ES-I3 (cell line): ENCODE measurements around the gene PIP5KL1.
A peak's percentile ranks its signal among the peaks of the same experiment; 100 is the strongest.

Experiments
- H3K36me3 ChIP-seq: 2 replicates; pipeline ENCODE4 v1.6.1; 2013; ENCODE audit warnings: mild to moderate bottlenecking, low read length, control low read depth, moderate library complexity; ENCODE audit not compliant: insufficient read depth
- H3K4me1 ChIP-seq: 2 replicates; pipeline ENCODE4 v1.6.1; 2013; ENCODE audit warnings: mild to moderate bottlenecking, control low read depth, low read length; ENCODE audit not compliant: insufficient read depth
- H3K9ac ChIP-seq: 2 replicates; pipeline ENCODE4 v1.6.1; 2013; ENCODE audit warnings: low read depth, mild to moderate bottlenecking, low read length, moderate library complexity
- H3K9me3 ChIP-seq: 2 replicates; pipeline ENCODE4 v1.6.1; 2013; ENCODE audit warnings: mild to moderate bottlenecking, low read length, moderate library complexity; ENCODE audit not compliant: control insufficient read depth, insufficient read depth

The PIP5KL1 gene

DNA sequence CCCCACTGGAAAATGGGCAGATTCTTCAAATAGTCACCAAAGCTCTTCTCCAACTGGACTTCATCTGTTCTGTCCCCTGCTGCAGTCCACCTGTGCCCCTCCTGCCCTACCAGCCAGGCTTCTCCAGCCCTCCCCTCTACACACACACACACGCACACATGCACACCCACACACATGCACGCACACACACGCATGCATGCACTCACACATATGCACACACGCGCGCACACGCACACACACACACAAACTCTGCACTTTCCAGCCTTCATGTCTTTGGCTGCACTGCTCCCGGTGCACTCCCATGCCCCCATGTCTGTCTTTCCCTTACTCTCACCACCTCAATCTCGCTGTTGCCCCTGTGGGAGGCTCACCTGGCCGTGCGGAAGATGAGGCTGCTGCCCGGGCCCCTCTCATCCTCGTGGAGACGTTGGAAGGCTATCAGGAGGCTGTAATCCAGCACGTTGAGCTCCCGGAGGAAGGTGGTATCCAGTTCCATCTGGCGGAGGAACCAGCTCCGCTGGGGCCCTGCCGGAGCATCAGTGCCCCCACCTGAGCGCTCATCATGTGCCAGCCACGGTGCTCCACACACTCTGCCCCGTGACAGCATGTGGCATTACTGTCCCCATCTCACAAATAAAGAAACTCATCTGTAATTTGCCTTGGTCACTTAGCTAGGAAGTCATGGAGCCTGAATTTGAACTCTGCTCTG, 5.7 kb downstream of the PIP5KL1 start:
- Histone ChIP-seq H3K9me3 (no peaks in the 10 kb centered on the region), H3K4me1 (no peaks in the 10 kb centered on the region; the same call in 1 of the 2 replicates), H3K9ac (no peak overlapping the region), H3K36me3 (no peaks in the 10 kb centered on the region)

DNA sequence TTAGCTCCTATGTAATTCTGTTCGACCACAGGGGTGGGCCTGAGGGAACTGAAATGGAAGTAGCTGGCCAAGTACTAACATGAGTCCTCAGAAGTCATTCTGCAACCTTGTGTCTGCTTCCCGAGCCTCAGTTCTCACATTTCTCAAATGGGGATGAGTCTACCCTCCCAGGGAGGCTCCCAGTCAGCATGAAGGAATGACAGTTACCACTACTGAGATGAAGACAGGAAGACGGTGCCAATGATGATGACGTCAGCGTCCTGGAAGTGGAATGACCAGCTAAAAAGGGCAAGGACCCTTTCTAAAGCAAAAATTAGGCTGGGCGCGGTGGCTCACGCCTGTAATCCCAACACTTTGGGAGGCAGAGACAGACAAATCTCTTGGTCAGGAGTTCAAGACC, 6.8 kb downstream of the PIP5KL1 start:
- no peak overlapping the region for H3K9ac ChIP-seq
- H3K9me3 ChIP-seq = no peaks in the 10 kb centered on the region
- no peaks in the 10 kb centered on the region; the same call in 1 of the 2 replicates for H3K4me1 ChIP-seq
- H3K36me3 ChIP-seq = no peaks in the 10 kb centered on the region

DNA sequence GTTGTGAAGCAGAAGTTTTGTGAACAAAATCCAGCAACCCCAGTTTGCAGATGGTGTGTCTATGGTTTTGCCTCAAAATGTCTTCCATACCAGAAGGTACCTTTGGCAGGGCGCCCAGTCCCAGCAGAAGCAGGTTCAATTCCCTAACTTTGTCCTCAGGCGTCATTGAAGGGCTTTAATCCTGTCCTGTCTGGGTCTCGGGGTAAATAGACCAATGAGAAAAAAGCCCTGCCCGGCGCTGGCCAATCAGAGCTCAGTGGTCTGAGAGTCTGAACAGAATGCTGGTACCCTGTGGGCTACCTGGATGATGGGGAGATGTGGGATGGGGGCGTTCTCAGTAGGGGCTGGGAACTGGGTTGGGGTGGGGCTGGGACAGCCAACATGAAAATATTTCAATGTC, 7.5 kb downstream of the PIP5KL1 start:
- Histone ChIP-seq H3K9ac (no peak overlapping the region), H3K4me1 (no peaks in the 10 kb centered on the region; the same call in 1 of the 2 replicates), H3K9me3 (no peaks in the 10 kb centered on the region), H3K36me3 (no peaks in the 10 kb centered on the region)

DNA sequence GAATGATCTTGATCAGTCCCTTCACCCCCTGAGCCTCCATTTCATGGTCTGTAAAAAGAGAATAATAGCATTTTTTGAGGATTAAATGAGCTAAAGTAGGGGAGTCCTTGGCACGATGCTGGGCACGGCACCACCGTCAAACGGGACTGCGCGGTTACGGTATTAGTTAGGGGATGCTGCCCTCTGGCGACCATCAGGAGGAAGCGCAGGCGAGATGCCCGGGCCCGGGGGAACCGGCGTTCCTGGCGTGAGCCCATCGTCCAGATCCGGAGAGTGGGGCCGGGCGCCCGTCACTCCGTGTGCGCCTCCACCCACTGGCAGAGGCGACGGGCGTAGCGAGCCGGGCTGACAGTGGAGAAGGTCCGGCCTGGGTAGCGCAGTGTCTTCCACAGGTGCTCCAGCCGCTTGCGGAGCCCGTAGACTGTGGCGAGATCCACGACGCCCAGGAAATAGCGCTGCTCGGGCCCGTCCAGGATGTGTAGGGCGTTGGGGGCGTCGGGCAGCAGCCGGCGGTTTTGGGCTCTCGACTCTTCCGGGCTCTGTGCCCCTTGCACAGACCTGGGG, 8.9 kb downstream of the PIP5KL1 start:
- Histone ChIP-seq H3K9me3 (no peaks in the 10 kb centered on the region), H3K9ac (peak overlapping the region; percentile 18; the same call in 1 of the 2 replicates), H3K4me1 (no peaks in the 10 kb centered on the region; the same call in 1 of the 2 replicates), H3K36me3 (no peaks in the 10 kb centered on the region)

DNA sequence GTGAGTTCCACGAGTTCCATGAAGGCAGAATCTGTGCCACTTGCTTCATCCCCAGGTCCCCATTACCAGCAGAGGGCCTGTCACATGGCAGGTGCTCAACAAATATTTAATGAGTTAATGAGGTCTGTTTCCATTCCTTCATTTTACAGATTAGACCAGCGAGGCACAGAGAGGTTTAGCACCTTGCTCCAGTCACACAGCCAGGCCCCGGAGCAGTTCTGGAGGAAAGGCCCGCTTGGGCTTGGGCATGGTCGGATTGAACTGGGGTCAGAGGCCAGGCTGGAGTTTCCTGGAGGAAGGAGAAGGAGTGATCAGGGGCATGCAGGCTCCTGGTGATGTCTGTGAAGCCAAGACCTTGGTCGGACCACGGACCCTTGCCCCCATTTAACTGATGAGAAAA, 9.8 kb downstream of the PIP5KL1 start:
- no peaks in the 10 kb centered on the region for H3K36me3 ChIP-seq
- no peaks in the 10 kb centered on the region; the same call in 1 of the 2 replicates for H3K4me1 ChIP-seq
- H3K9ac ChIP-seq = no peak overlapping the region
- no peaks in the 10 kb centered on the region for H3K9me3 ChIP-seq

DNA sequence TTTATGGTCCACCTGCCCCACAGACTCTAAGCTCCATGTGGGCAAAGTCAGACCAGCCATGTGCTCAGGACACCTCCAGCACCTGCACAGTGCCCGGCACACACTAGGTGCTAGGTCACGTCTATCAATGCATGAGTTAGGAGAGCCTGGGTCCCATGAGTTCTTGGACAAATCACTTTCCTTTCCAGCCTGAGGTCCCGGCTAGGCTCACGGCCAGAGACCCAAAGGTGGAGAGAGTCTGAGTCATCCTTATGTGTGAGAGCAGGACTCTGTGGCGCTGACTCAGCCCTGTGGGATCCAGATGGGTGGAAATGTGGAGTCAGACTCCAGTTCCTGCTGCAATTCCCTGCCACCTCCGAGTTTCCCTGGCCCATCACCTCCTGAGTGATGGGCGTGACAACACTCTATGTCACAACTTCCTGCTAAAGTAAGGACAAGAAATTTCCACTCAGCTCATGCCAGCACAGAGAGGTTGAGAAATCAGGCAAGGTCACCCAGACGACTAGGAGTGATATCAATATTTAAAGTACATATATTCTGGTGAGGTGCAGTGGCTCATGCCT, 11.2 kb downstream of the PIP5KL1 start:
- Histone ChIP-seq H3K36me3 (no peaks in the 10 kb centered on the region), H3K9me3 (no peaks in the 10 kb centered on the region), H3K9ac (no peak overlapping the region), H3K4me1 (no peaks in the 10 kb centered on the region; the same call in 1 of the 2 replicates)

DNA sequence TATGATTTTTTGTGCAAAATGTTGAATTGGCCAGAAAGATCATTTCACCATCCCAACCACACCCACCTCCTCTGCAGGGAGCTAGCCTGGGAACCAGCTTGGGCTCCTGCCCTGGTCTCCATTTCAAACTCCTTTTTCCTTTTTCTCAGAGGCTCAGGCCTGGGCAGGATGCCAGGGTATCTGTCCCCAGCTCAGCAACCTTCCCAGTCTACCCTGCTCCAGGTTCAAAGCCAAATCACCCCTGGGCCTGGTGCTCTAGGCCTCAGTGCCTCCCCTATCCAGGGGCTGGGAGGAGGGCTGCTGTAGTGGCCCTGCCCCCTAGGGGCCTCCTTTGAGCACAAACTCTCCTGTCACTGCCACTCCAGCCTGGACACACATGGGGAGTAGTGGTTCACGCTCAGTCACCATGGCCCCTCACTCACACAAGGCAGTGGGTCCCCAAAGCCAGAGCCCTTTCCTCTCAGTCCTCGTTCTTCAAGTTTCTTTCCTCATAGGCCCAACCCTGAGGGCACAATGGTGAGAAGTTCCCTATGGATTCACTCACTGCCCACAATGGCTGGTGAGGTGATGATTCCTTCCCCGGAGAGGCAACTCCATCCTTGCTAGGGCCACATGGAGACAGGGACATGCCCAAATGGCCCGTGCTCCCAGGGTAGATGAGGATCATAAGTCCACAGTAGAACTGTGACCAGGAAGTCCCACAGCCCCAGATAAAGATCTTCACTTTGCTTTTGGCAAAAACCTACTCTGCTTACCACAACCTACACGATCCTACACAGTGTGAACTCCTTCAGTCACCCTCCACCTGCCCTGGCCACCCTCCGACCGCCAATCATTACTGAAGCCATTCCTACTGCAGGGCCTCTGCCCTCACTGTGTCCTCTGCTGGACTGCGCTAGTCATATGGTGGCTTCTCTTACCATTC, 12.1 kb downstream of the PIP5KL1 start:
- H3K4me1 ChIP-seq = no peaks in the 10 kb centered on the region; the same call in 1 of the 2 replicates
- no peak overlapping the region for H3K9ac ChIP-seq
- no peaks in the 10 kb centered on the region for H3K9me3 ChIP-seq

DNA sequence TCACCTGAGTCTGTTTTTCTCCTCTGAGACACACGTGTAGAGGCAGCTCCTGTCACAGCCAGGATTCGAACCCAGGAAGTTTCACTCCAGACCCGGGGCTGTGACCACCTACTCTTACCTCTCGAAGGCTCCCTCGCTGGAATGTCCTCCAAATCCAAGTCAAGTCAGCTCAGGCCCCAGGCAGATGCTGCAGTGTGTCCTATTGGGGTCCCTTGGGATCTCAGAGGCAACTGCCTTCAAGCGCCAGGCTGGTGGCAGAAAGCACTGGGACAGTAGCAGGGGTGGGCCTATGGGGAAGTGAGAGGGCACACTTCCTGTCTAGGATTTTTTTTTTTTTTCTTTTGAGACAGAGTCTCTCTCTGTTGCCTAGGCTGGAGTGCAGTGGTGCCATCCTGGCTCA, 13.0 kb downstream of the PIP5KL1 start:
- no peaks in the 10 kb centered on the region for H3K36me3 ChIP-seq
- no peak overlapping the region for H3K9ac ChIP-seq
- H3K4me1 ChIP-seq = no peaks in the 10 kb centered on the region; the same call in 1 of the 2 replicates
- H3K9me3 ChIP-seq = no peaks in the 10 kb centered on the region

More for the DNA sequence above, 12.1 kb downstream of the PIP5KL1 start:
- H3K36me3 ChIP-seq = no peaks in the 10 kb centered on the region

DNA sequence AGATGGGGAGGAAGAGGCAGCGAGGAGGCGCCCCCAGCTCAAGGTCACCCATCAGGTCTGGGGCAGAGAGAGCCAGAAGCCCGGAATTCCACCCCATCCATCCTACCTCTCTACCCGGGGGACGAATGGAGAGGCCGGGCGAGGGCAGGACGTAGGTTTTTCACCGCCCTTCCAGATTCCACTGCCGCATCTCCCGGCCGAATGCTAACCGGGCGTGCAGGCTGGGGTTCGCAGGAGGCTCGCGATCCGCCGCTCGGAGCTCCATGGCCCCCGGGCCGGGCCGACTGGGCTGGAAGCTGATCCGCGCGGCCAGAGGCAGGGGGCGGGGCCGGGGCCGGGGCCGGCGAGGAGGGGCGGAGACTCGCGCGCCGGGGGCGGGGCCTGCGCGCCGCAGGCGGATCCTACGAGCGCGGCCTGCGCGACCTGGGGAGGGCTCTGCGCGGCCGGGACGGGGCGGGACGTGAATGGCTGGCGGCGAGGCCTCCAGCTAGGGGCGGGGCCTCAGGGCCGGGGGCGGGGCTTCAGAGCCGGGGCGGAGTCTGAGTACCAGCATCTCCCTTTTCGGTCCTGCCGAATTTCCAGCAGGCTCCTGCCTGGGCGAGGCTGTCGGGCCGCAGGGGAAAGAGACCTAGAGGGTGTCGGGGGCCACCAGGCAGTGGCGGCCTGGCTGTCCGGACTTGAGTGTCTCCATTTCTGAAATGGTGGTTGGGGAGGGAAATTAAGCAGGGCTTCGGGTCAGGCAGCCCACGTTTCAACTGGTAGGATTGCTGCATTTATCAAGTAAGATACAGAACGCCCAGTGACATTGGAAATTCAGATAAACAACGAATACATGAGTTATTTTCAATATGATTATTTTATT, 13.6 kb downstream of the PIP5KL1 start, which contains the start of gene ST6GALNAC4:
Gene ST6GALNAC4 (minus strand): TSS at position 322 of the 862 bp plus-strand sequence. CDS start 622 bp downstream, outside the sequence.
- Histone ChIP-seq H3K4me1 (no peaks in the 10 kb centered on the region; the same call in 1 of the 2 replicates), H3K9ac (peak within 1 kb of the TSS; percentile 72), H3K36me3 (no peaks in the 10 kb centered on the region), H3K9me3 (no peaks in the 10 kb centered on the region)

DNA sequence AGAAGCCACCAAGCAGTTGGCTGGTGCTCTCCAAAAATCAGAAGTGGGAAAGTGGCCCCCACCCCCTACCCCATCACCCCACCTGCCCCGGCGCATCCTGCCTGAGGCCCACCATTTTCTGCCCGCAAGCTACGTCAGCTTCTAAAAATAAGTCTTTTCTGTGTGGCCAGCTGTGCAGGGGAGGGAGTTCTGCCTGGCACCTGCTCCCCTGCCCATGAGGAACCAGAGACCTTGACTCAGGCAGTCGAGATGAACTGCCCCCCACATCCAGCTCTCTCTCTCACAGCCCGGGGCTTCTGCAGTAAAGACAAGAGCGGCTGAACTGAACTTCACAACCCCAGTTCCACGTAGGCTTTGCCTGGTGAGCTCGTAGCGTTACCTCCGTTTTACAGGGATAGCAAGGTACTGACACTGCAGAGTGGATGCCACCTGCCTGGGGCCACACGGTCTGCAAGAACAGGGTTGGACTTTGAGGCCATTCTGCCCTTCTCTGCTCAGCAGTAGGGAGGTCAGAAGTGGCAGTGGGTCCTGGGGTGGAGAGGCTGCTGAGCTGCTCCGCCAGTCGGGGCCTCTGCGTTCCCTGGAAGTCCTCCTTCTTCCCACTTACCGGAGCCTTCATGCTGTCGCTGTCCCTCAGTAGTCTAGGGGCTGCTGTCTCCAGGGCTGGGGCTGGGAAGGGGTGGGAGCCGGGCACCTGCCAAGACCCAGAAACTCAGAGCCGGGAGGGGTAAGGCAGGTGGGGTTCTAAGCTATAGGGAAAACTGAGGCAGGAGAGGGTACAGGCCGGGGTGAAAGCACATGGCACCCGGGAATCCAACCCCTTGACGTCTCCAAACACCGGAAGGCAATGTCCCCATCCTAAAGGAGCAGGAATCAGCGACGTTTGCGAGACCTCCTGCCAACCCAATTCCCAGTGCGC, 14.5 kb downstream of the PIP5KL1 start:
- Histone ChIP-seq H3K4me1 (no peaks in the 10 kb centered on the region; the same call in 1 of the 2 replicates), H3K9ac (peak overlapping the region; percentile 72), H3K36me3 (no peaks in the 10 kb centered on the region), H3K9me3 (no peaks in the 10 kb centered on the region)

DNA sequence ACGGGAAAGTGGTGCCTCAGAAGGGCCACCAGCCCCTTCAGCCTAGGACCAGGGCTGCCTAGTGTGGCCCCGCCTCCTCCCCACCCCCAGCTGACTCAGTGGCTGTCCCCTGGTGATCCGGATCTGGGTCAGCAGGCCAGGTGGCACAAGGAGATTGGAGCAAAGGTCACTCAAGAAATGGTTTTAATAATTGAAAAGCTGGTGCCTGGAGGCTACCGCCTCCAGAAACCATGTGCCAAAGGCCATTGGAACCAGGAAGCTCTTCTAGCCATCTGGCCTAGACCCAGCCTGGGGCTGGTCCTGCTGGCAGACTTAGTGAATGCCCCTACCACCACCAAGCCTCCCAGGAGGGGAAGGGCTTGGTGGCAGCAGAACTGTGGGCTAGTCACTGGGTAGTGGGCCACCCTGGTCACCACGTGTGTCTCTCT, 15.2 kb downstream of the PIP5KL1 start:
- no peaks in the 10 kb centered on the region; the same call in 1 of the 2 replicates for H3K4me1 ChIP-seq
- no peaks in the 10 kb centered on the region for H3K9me3 ChIP-seq
- H3K9ac ChIP-seq = no peak overlapping the region
- no peaks in the 10 kb centered on the region for H3K36me3 ChIP-seq

DNA sequence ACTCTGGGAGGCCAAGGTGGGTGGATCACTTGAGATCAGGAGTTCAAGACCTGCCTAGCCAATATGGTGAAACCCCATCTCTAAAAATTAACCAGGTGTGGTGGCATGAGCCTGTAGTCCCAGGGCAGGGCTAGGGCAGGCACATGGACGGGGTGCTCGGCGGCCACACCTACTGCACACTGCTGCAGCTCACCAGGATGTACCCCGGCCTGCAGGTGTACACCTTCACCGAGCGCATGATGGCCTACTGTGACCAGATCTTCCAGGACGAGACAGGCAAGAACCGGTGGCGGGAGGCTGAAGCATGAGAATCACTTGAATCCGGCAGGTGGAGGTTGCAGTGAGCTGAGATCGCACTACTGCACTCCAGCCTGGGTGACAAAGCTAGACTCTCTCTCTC, 16.9 kb downstream of the PIP5KL1 start:
- Histone ChIP-seq H3K36me3 (no peaks in the 10 kb centered on the region), H3K9me3 (no peaks in the 10 kb centered on the region), H3K9ac (no peak overlapping the region), H3K4me1 (no peaks in the 10 kb centered on the region; the same call in 1 of the 2 replicates)
